B cell (primary cell): ENCODE data around the gene PCSK7. TPM values are rescaled to one million over a fixed set of nuclear protein-coding genes. Genes with fewer than 3 reads are reported as not detected.

Experiments
- ATAC-seq: fragments of 200-7000 bp; cut with Tn5 transposase; one replicate; pipeline ENCODE4 v1.10.0; 2021; ENCODE audit warnings: low read depth, mild to moderate bottlenecking, moderate number of reproducible peaks, moderate library complexity
- CTCF ChIA-PET: fragments of 350-600 bp; sonication (Branson Sonifier 250); formaldehyde crosslinking; loops from one replicate; lab custom pipeline; 2021; ENCODE audit warnings: antibody characterized with exemption, inconsistent platforms; lab: Charles Lee
- POLR2A ChIA-PET: fragments of 350-600 bp; sonication (Branson Sonifier 250); formaldehyde crosslinking; loops from one replicate; lab custom pipeline; 2021; ENCODE audit warnings: antibody characterized with exemption; lab: Charles Lee
- DNase-seq: peaks from one replicate; pipeline ENCODE4 v3.0.0; 2013
- H2AFZ ChIP-seq: 2 replicates; pipeline ENCODE4 v1.6.1; 2012; ENCODE audit warnings: mild to moderate bottlenecking, low read depth, low read length; ENCODE audit not compliant: insufficient read depth, poor library complexity, severe bottlenecking
- H3K27ac ChIP-seq, 2 donors: 1 replicate in 1 of 2; 2 replicates in 1 of 2; pipeline ENCODE4 v1.5.1; 2012 to 2013; ENCODE audit warnings: low read length in 2 of 2, mild to moderate bottlenecking in 2 of 2, moderate library complexity in 1 of 2
- H3K27me3 ChIP-seq, 4 experiments: fragments of 200-600 bp in 1 of 4; sonication (generic) in 1 of 4; replicated peaks in 1 of 4; 1 replicate in 2 of 4; 2 replicates in 2 of 4; pipeline versions ENCODE4 v1.6.1 to v1.7.0; 2013 to 2016; ENCODE audit warnings: low read length in 3 of 4, mild to moderate bottlenecking in 2 of 4, mixed read lengths in 1 of 4, moderate library complexity in 1 of 4; ENCODE audit not compliant: insufficient read depth in 4 of 4, control insufficient read depth in 3 of 4; ENCODE audit errors: control extremely low read depth in 1 of 4
- H3K36me3 ChIP-seq, 2 experiments: replicated peaks in 1 of 2; 1 replicate in 1 of 2; 2 replicates in 1 of 2; pipeline versions ENCODE4 v1.6.1 to v1.7.1; 2013; ENCODE audit warnings: low read length in 1 of 2; ENCODE audit not compliant: insufficient read depth in 2 of 2, control insufficient read depth in 1 of 2; ENCODE audit errors: control extremely low read depth in 1 of 2, extremely low read depth in 1 of 2
- H3K4me1 ChIP-seq, 2 donors: fragments of 200-600 bp in 1 of 2; sonication (generic) in 1 of 2; 1 replicate in 1 of 2; 2 replicates in 1 of 2; pipeline versions ENCODE4 v1.5.1 to v1.6.1; 2013 to 2017; ENCODE audit warnings: low read length in 2 of 2; ENCODE audit not compliant: control insufficient read depth in 2 of 2, insufficient read depth in 2 of 2
- H3K4me2 ChIP-seq: replicated peaks from 2 replicates; pipeline ENCODE3; 2012; ENCODE audit warnings: mild to moderate bottlenecking, low read depth, low read length; ENCODE audit not compliant: poor library complexity, severe bottlenecking
- H3K4me3 ChIP-seq, 5 experiments: fragments of 200-600 bp in 1 of 5; sonication (generic) in 1 of 5; 1 replicate in 3 of 5; 2 replicates in 2 of 5; pipeline versions ENCODE4 v1.5.1 to v1.7.0; 2011 to 2016; ENCODE audit warnings: low read length in 4 of 5, mild to moderate bottlenecking in 4 of 5, low read depth in 2 of 5, control low read depth in 1 of 5, moderate library complexity in 1 of 5; ENCODE audit not compliant: insufficient read depth in 1 of 5; ENCODE audit errors: control extremely low read depth in 1 of 5, extremely low read depth in 1 of 5
- H3K79me2 ChIP-seq: fragments of 200-600 bp; sonication (generic); one replicate; pipeline ENCODE4 v1.6.0; 2016; ENCODE audit warnings: low read length; ENCODE audit not compliant: control insufficient read depth, insufficient read depth
- H3K9ac ChIP-seq: fragments of 200-600 bp; sonication (generic); 2 replicates; pipeline ENCODE4 v1.6.1; 2017; ENCODE audit warnings: mild to moderate bottlenecking, low read length, moderate library complexity
- H3K9me3 ChIP-seq, 3 donors: one replicate each; pipeline versions ENCODE4 v1.6.1 to v1.7.1; 2013; ENCODE audit warnings: low read length in 2 of 3; ENCODE audit not compliant: control insufficient read depth in 2 of 3, insufficient read depth in 1 of 3; ENCODE audit errors: control extremely low read depth in 1 of 3
- H4K20me1 ChIP-seq: 2 replicates; pipeline ENCODE4 v1.6.0; 2012; ENCODE audit warnings: mild to moderate bottlenecking, low read length; ENCODE audit not compliant: insufficient read depth, control insufficient read depth, poor library complexity, severe bottlenecking
- H3K27ac Mint-ChIP-seq: one replicate; pipeline ENCODE4 v1.8.0; 2021; ENCODE audit warnings: mixed read lengths
- H3K27me3 Mint-ChIP-seq: one replicate; pipeline ENCODE4 v1.8.0; 2021; ENCODE audit warnings: mixed read lengths
- H3K4me1 Mint-ChIP-seq: one replicate; pipeline ENCODE4 v1.8.0; 2021; ENCODE audit warnings: mixed read lengths
- H3K4me3 Mint-ChIP-seq: one replicate; pipeline ENCODE4 v1.8.0; 2021; ENCODE audit warnings: mixed read lengths
- H3K9me3 Mint-ChIP-seq: one replicate; pipeline ENCODE4 v1.8.0; 2022; ENCODE audit warnings: mixed read lengths; ENCODE audit not compliant: insufficient read depth
- EZH2 ChIP-seq: IDR thresholded peaks from 2 replicates; pipeline ENCODE4 v1.6.1; 2012; ENCODE audit warnings: borderline replicate concordance, low read depth, mild to moderate bottlenecking, moderate library complexity, low read length; ENCODE audit not compliant: insufficient read depth, poor library complexity, severe bottlenecking
- WGBS: methylation state at CpG from one replicate; pipeline ENCODE4 v1.1.5; 2013; ENCODE audit warnings: missing lambda C conversion rate; ENCODE audit not compliant: insufficient coverage; 5-methylcytosine and 5-hydroxymethylcytosine counted together
- intact Hi-C: fragments of 100-400 bp; cut with micrococcal nuclease; formaldehyde crosslinking; loops from one replicate; pipeline ENCODE4 v1.10.0; 2022
- polyA plus RNA-seq: library from polyadenylated mRNA; depleted of rRNA; stranded (reverse); fragments of >200 nt; gene quantifications from 2 replicates; pipeline ENCODE4 v1.2.3, GENCODE V29; 2012
- total RNA-seq, 2 donors: library from RNA; stranded (reverse); fragments of 120-200 nt in 1 of 2; gene quantifications; 1 replicate in 1 of 2; 2 replicates in 1 of 2; pipeline versions ENCODE4 v1.2.3 to v1.2.4, GENCODE V29; 2013 to 2022
- TF ChIP-seq, protein P1 (sequence below): fragments of 200-600 bp; IDR thresholded peaks from one replicate; pipeline ENCODE4 v1.8.0; 2022; ENCODE audit warnings: antibody characterized with exemption, mild to moderate bottlenecking

The PCSK7 gene
- total and polyA plus RNA-seq, 2 donors (not counting 1 experiment from before 2014, with no cell fraction given), result 203 to 283 TPM

DNA sequence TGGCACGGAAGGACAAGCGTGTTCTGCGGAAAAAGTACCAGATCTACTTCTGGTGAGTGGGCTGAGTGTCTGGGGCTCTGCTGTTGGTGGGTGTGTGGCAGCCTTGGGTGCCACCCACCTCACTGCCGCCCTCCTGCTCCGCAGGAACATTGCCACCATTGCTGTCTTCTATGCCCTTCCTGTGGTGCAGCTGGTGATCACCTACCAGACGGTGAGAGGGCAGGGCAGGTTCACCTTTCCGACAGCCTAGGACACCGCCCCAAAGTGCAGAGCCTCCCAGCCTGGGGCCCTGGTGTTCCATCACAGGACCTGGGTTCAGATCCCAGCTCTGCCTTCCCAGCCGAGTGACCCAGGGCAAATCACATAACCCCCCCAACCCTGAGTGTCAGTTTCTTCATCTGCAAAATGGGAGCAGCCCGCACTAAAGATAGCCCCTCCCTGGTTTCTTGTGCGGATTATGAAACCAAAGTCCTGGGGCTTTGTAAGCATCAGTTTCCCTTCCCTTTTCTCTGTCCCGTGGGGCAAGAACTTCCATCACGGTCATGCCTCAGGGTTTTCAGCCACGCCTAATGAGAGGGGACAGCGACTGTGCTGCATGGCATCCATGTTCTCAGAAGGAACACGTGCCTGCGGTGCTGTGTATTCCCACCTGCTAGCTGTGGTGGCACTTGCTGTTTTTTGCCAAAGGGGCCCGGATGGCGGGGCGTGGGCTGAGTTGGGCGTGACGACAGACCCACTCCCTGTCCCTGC, 42.5 kb downstream of the PCSK7 start:
- WGBS, result 20% methylated on average over 21 of the region's 22 CpGs
- no peaks in the 10 kb centered on the region for H3K9me3 Mint-ChIP-seq
- H3K27me3 ChIP-seq, result no peaks in the 10 kb centered on the region
- H3K36me3 ChIP-seq, result peaks cover 0 to 65% of the 10 kb centered on the region in 2 experiments
- peak overlapping the region; percentile 90 to 91 for H3K27ac ChIP-seq
- intact Hi-C loops, result loop anchor here (1.0 kb wide), 2 partner anchors 11 to 45 kb away; partner anchors contain the start of genes PAFAH1B2 and SIDT2
- peaks cover 68% of the 10 kb centered on the region for H3K4me1 Mint-ChIP-seq
- H3K4me2 ChIP-seq, result peak overlapping the region; percentile 73
- H3K27me3 Mint-ChIP-seq, result no peaks in the 10 kb centered on the region
- no peaks in the 10 kb centered on the region for H4K20me1 ChIP-seq
- peak; percentile 95 for DNase-seq
- peak overlapping the region; percentile 80 for H3K4me3 Mint-ChIP-seq
- peak overlapping the region; percentile 26 for H2AFZ ChIP-seq
- H3K27ac Mint-ChIP-seq, result peak overlapping the region; percentile 98
- ChIA-PET CTCF (interaction anchor here (0.5 to 2.5 kb wide), 5 partner anchors 9 to 402 kb away, joined by 3 to 12 read pairs (median 3); partner anchors contain the start of gene ZPR1), POLR2A (interaction anchor here (0.5 to 2.8 kb wide), 8 partner anchors 10 to 56 kb away, joined by 3 to 33 read pairs (median 5); partner anchors contain the start of genes PAFAH1B2 and SIDT2)
- peaks cover 56 to 77% of the 10 kb centered on the region in 2 donors for H3K4me1 ChIP-seq
- no peak for TF ChIP-seq EZH2
- TF ChIP-seq, protein P1, sequence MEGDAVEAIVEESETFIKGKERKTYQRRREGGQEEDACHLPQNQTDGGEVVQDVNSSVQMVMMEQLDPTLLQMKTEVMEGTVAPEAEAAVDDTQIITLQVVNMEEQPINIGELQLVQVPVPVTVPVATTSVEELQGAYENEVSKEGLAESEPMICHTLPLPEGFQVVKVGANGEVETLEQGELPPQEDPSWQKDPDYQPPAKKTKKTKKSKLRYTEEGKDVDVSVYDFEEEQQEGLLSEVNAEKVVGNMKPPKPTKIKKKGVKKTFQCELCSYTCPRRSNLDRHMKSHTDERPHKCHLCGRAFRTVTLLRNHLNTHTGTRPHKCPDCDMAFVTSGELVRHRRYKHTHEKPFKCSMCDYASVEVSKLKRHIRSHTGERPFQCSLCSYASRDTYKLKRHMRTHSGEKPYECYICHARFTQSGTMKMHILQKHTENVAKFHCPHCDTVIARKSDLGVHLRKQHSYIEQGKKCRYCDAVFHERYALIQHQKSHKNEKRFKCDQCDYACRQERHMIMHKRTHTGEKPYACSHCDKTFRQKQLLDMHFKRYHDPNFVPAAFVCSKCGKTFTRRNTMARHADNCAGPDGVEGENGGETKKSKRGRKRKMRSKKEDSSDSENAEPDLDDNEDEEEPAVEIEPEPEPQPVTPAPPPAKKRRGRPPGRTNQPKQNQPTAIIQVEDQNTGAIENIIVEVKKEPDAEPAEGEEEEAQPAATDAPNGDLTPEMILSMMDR, result no peak
- H3K9me3 ChIP-seq, result no peaks in the 10 kb centered on the region
- H3K4me3 ChIP-seq, result peak overlapping the region in 4 of 5 experiments; percentile 15 to 53 (median 32)
- peak overlapping the region; percentile 38 for H3K9ac ChIP-seq
- peak; percentile 86 for ATAC-seq
- peaks cover 53% of the 10 kb centered on the region for H3K79me2 ChIP-seq
